ENCODE results near the gene CCNQ.

The CCNQ gene

GRCh38 chrX:153609917-153610835, 11.2 kb upstream of the CCNQ start:
- H3K36me3 ChIP-seq (ENCODE audit: control insufficient read depth in 2 of 2, insufficient read depth in 1 of 2, low read length in 2 of 2), result no peaks in the 10 kb centered on the region
- no peaks in the 10 kb centered on the region for H3K9me3 ChIP-seq (ENCODE audit: control insufficient read depth, insufficient read depth, low read depth, low read length)
- no peaks in the 10 kb centered on the region for H3K4me1 ChIP-seq (ENCODE audit: control insufficient read depth, insufficient read depth, low read length)
- no peak overlapping the region for H3K27ac ChIP-seq (ENCODE audit: extremely low read depth, low read depth, low read length)
- ChIA-PET POLR2A (no interaction called here), CTCF (interaction anchor here (0.5 to 4.0 kb wide), 20 partner anchors 8 to 1021 kb away, joined by 3 to 52 read pairs (median 4); no protein-coding TSS in a partner anchor)
- H3K4me3 ChIP-seq (ENCODE audit: low read depth, low read length), result peak overlapping the region; percentile 10
- TF ChIP-seq ZIC2 (tag by site-specific recombination; IDR thresholded peaks at IDR 0.05) (peak; percentile 65), GLIS2 (tag by site-specific recombination; IDR thresholded peaks at IDR 0.05) (peak; percentile 80), ZNF501 (tag by site-specific recombination; IDR thresholded peaks at IDR 0.05) (0 out of 2 replicates have a peak, but pooled peaks have one; percentile 28), ZBTB10 (tag by site-specific recombination; IDR thresholded peaks at IDR 0.05) (peak; percentile 35; the same call in 1 of the 2 replicates), ZBTB1 (tag by site-specific recombination; IDR thresholded peaks at IDR 0.05) (peak; percentile 78; the same call in 1 of the 2 replicates), ZSCAN4 (tag by site-specific recombination; IDR thresholded peaks at IDR 0.05) (no peak), ZBTB20 (tag by site-specific recombination; IDR thresholded peaks at IDR 0.05) (no peak), PATZ1 (tag by site-specific recombination; IDR thresholded peaks at IDR 0.05) (peak; percentile 57; the same call in 1 of the 2 replicates), ZNF138 (tag by site-specific recombination; IDR thresholded peaks at IDR 0.05; ENCODE audit: borderline replicate concordance) (no peak), KLF10 (tag by site-specific recombination; IDR thresholded peaks at IDR 0.05) (0 out of 2 replicates have a peak, but pooled peaks have one; percentile 23), ZBTB8A (tag by site-specific recombination; IDR thresholded peaks at IDR 0.05) (0 out of 2 replicates have a peak, but pooled peaks have one; percentile 17), ZBTB26 (tag by site-specific recombination; optimal IDR thresholded peaks at IDR 0.05) (peak; percentile 90), CTCF (tag by site-specific recombination; IDR thresholded peaks at IDR 0.05) (peak; percentile 74), ZNF2 (tag by site-specific recombination; IDR thresholded peaks at IDR 0.05) (peak; percentile 70), ZNF510 (tag by site-specific recombination; IDR thresholded peaks at IDR 0.05; ENCODE audit: insufficient replicate concordance) (no peak), ZNF623 (tag by site-specific recombination; IDR thresholded peaks at IDR 0.05) (no peak), ZNF48 (tag by site-specific recombination; IDR thresholded peaks at IDR 0.05) (no peak), ZNF169 (tag by site-specific recombination; IDR thresholded peaks at IDR 0.05) (no peak), ZNF654 (tag by site-specific recombination; IDR thresholded peaks at IDR 0.05; ENCODE audit: low read depth) (peak; percentile 55; the same call in 1 of the 2 replicates), ZBTB11 (tag by site-specific recombination; conservative IDR thresholded peaks at IDR 0.05; ENCODE audit: low read depth) (0 out of 2 replicates have a peak, but pooled peaks have one; percentile 22)
